Activated CD4-positive, alpha-beta T cell treated with anti-CD3 and anti-CD28 coated beads for 1 hour (primary cell): ENCODE data around the gene BTNL3.
"Not testable (repeated sequence)": the region's sequence is repeated elsewhere in the genome, so short reads cannot be mapped to it uniquely, and the experiment has no call there.

ENCODE experiments used
- DNase-seq: peaks from one replicate; pipeline ENCODE4 v3.0.0-alpha.2; 2020

BTNL3 gene

DNA sequence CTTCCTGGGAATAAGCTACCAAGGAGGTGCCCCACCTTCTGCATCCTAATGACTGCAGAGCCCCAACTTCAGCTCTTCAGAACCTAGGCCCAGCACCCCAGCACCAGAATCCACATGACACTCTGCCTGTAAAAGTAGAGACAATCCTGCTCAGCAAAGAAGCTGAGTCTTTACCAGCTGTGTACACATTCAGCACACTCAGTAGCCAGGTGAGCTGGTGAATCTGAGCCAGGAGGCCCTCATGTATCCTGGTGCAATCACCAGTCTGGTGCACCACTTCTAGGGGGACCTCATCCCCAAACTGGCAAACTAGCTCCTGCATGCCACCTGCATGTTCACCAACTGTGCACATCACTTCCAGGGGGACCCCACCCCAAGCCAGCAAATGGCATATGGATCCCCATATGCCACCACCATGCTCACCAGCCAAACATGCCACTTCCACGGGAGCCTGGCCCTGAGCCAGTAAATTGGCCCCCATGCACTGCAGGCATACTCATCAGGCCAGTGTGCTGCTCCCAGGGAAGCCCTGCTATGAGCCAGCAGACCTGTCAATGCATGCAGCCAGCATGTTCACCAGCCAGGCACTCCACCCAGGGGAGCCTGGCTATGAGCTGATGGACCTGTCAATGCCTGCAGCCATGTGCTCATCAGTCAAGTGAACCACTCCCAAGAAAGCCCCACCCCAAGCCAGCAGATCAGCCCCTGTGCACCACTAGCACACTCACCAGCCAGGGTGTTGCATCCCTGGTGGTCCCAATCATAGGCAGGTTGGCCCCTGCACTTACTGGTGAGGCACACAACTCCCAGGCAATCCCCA is 35.8 kb downstream of the BTNL3 start:
- no peak for DNase-seq

DNA sequence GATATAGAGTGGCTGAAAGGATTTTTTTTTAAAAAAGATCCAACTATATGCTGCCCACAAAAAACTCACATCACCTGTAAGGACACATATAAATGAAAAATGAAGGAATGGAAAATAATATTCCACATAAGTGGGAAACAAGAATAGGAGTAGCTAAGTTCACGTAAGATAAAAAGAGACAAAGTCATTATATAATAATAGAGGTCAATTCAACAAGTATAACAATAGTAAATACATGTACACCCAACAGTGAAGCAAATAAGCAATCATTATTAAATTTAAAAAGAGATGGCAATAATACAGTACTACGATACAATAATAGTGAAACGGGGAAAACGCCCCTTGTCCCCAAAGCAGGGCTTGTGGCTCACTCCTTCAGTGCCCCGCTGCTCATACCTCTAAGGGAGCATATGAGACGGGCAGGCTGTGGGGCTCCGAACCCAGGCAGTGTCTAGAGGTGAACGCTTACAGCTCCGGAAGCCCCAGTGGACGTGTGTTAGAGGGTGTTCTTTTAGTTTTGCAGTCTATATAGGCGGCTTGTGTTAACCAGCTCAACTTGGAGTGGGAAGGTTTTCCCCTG is 38.9 kb downstream of the BTNL3 start:
- no peak for DNase-seq

DNA sequence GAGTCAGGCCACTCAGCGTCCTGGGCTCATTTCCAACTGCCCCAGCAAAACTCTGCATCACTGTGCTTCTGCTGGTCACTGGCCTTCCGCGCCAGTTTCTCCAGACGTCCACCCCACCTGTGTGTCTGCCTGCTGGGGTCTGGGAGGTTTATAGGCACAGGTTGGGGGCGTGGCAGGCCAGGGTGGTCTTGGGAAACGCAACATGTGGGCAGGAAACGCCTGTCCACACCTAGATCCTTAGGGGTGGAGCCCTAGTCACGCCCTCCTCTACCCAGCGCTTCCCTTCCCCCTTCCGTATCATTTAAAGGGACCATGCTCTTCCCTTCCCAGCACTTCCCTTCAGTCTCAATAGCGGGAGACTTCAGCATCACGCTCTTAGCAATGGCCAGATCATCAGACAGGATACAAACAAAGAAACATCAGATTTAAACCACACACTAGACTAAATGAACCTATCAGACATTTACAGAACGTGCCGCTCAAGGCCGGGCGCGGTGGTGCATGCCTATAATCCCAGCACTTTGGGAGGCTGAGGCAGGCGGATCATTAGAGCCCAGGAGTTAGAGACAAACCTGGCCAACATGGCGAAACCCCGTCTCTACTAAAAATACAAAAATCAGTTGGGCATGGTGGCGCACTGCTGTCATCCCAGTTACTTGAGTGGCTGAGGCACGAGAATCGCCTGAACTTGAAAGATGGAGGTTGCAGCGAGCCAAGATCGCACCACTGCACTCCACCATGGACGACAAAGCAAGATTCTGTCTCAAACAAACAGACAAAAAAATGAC is 39.6 kb downstream of the BTNL3 start:
- DNase-seq = no peak

DNA sequence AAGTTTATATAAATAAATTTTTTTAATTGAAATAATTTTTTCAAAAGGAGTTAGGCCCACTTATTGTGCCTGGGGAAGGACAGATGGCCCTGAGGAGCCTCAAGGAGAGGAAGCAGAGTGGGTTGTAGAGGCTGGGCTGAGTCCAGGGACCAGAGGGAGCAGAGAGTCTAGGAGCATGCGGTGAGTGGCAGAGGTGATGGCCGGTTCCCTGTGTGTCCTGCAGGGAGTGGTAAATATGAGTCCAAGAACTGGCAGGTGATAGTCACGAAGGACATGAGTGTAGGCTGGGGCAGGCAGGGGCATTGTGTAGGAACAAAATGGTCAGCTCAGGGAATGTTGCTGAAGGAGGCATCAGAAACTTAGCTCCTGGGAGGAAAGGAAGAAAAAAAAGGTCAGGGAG is 43.1 kb downstream of the BTNL3 start:
- no peak for DNase-seq

GRCh38 chr5:181035991-181036815 is 47.6 kb downstream of the BTNL3 start:
- DNase-seq = no peak

GRCh38 chr5:181036816-181037364 is 48.2 kb downstream of the BTNL3 start:
- no peak for DNase-seq

- DNase-seq = no peak
These were observed 48.8 kb downstream of the BTNL3 start for GRCh38 chr5:181037365-181037861.

- no peak for DNase-seq
These were observed 50.8 kb downstream of the BTNL3 start for GRCh38 chr5:181039471-181039870.

DNA sequence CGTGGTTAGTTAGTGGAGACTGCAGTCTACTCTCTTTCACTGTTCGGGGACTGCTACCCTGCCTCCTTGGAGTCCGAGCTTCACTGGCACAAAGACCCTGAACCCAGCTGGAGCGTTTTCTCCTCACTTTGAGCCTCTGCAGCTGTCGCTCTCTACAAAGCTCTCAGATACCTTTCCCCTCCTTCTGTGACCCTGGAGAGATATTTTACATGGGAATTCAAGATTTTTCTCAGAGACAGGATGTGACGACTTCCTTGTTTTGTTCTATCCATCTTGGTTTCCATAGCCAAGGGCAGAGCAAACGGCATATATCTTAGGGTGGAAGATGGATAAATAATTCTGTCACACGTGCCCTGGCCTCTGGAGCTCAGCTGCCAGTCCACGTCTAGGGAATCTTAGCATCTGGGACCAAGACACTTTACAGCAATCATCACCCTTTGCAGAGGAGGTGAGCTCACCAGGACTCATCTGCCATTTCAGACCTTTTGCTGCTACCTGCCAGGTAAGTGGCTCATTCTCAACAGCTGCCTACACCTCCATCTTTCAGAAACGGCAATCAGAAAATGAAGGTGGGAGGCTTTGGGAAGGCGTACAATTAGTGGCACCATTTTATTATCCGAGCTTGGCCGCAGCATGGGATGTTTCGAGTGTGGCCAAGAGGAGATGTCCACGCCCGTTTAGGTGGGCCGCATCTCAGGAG is 51.4 kb downstream of the BTNL3 start, which contains the start of gene BTNL9:
Gene BTNL9, plus strand, starts transcription at position 336 of the 700 bp plus-strand sequence. CDS start 5,224 bp downstream, outside the sequence.
- DNase-seq = no peak

DNA sequence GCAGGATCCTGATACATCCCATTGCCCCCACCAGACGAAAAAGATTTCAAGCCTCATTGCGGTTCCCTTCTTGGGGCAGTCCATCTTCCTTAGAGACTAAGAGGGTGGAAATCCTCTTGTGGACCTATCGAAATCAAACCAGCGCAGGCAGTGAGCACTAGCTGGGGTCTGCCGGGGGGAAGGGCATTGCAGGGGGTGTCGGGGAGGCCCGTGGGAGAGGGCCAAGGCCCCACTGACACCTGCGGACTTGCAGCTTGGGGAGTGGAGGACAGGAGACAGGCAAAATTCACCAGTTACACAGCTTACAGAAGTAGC is 51.9 kb downstream of the BTNL3 start:
- no peak for DNase-seq

DNA sequence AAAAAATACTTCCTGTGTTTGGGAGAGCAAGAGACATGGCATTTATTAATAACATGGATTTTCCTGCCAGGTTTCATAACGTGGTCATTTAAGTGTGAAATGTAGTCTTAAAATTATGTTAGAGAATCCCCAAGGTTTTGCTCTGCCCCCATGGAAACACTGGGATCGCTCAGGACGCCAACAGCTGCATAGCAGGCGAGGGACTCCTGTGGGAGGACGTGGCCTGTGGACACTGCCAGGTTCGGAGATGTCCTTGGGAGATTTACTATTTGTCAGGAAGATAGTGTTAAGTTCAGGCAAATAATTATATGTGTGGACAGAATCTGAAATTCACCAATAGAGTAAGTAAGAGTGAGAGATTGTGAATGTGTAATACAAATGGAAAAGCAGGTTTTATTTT is 52.4 kb downstream of the BTNL3 start:
- no peak for DNase-seq

GRCh38 chr5:181042036-181042713 is 53.5 kb downstream of the BTNL3 start:
- no peak for DNase-seq

- DNase-seq = no peak
These were observed 54.1 kb downstream of the BTNL3 start for GRCh38 chr5:181042722-181043121.

DNA sequence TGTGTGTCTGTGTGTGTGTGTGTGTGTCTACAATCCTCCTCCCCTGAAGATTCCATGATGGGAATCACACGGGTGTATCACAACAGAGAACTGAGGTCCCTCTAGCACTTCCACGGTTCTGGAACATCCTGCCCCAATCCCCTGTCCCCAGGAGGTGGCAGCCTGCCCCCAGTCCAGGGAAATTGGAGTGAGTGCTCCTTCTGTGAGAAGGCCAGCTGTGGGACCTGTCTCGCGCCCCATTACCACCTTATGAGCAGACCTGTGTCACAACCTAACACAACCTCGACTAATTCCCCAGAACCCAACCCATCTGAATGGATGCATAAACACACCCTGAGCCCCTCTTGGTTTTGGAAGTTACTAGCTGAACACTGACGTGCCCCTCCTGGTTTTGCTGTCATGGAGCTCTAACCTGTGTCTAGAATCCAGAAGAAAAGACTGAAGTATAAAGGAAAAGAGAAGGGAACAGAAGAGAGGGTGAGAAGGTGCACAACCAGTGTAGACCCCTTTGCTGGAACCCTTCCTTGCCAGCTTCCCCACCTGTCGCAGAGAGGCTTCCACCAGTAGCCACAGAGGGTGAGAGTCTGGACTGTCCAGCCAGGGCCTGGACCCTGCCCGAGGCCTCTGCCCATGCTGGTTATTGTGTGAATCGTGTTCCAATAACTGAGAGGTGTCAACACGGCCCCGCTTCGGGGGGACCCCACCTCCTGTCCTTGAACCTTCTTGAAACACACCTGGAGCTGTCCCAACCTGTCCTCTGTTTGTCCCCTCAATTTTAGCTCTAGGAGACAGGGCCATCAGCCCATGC is 54.8 kb downstream of the BTNL3 start:
- no peak for DNase-seq

GRCh38 chr5:181044093-181044599 is 55.5 kb downstream of the BTNL3 start:
- DNase-seq = no peak

GRCh38 chr5:181044662-181045305 is 56.1 kb downstream of the BTNL3 start:
- no peak for DNase-seq

DNA sequence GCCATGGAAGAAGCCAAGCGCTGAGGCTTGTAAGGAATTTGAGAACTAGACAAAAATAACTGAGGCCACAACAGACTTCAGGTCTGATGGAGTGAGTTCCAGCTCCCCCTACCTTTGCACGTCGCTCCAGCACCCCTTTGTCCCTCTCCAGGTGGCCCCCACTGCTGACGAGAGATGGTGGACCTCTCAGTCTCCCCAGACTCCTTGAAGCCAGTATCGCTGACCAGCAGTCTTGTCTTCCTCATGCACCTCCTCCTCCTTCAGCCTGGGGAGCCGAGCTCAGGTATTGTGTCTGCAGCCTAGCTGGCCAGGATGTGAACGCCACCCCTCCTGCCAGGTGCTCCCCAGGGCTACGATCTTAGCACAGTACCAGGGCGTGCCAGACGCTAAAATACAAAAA is 56.7 kb downstream of the BTNL3 start:
- no peak for DNase-seq

GRCh38 chr5:181045857-181046256 is 57.2 kb downstream of the BTNL3 start:
- DNase-seq = not testable (repeated sequence)

GRCh38 chr5:181047288-181047687 is 58.6 kb downstream of the BTNL3 start:
- DNase-seq = no peak

DNA sequence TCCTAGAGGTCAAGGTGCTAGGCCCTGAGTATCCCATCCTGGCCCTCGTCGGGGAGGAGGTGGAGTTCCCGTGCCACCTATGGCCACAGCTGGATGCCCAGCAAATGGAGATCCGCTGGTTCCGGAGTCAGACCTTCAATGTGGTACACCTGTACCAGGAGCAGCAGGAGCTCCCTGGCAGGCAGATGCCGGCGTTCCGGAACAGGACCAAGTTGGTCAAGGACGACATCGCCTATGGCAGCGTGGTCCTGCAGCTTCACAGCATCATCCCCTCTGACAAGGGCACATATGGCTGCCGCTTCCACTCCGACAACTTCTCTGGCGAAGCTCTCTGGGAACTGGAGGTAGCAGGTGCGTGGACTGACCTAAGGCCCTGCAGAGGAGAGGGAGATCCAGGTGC is 59.3 kb downstream of the BTNL3 start:
- no peak for DNase-seq
